Smooth muscle cell of the brain vasculature (primary cell): ENCODE data around the gene CPNE5.

ENCODE experiments used
- DNase-seq: peaks from one replicate; pipeline ENCODE4 v3.0.0-alpha.2; 2012; ENCODE audit warnings: low read depth, low spot score

The CPNE5 gene

DNA sequence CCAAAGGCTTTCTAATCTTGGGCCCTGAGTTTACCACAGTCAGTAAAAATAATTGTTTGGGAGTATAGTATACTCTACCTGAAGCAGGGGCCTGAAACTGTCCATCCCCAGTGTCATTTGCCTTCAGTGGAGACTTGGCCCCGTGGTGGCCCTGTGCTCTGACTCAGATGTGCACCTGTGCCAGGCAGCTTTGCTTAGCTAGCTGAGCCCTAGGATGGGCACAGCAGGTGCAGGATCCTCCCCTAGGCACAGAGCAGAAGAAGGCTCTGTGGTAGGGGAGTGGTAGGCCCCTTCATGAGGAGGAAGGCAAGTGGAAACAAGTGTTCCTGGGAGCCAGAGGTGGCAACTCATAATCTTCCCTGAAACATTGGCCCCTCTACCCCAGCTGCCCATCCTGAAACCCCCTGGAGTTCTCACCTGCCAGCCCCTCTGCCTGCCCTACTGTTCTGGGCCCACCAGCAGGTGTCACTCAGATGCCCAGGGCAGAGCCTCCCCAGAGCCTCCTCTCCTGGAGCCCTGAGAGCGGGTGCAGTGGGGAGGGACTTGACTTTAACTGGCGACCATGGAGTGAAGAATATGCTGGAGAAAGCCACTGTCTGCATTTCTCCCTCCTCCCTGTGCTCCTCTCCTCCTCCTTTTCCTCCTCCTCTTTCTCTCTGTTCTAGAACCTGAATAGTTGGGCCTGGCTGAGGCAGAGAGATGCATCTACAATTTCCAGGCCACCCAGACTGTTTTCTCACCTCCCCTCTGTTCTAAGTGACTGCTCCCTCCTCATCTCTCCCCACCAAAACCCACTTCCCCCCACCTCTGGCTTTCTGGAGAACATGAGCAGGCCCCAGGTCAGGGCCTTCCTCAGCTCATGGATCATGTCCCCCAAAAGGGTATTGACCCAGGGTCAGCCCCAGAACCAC, 2.9 kb downstream of the CPNE5 start:
- no peak for DNase-seq

DNA sequence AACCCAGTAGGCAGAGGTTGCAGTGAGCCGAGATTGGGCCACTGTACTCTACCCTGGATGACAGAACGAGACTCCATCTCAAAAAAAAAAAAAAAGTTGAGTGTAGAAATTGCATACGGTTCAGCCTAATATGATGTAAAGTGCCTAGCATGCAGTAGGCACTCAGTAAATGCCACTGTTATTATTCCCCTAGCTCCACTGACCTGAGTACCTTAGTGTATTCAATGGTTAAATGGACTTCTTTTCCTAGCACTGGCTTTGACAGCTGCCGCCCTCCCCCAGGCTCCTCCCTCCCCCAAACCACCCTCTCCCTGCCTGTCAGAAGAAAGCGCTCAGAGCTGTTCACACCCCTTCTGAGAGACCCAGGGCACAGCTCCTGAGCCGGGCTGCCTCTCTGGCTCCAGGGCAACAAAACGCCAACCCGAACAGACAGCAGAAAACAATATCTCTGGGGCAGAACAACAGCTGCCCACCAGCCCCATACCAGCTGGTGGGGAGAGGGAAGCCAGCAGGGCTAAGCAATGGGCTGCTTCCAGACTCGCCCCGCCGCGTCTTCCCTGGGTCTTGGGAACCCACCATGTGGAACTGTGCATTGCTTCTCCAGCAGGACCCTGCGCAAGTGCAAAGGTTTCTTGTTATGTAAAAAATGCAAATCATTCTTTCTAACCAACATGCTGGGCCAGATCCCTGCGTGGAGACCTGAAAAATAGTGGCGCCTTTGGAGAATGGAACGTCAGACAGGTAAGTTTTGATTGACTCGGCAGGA, 4.5 kb downstream of the CPNE5 start:
- no peak for DNase-seq

DNA sequence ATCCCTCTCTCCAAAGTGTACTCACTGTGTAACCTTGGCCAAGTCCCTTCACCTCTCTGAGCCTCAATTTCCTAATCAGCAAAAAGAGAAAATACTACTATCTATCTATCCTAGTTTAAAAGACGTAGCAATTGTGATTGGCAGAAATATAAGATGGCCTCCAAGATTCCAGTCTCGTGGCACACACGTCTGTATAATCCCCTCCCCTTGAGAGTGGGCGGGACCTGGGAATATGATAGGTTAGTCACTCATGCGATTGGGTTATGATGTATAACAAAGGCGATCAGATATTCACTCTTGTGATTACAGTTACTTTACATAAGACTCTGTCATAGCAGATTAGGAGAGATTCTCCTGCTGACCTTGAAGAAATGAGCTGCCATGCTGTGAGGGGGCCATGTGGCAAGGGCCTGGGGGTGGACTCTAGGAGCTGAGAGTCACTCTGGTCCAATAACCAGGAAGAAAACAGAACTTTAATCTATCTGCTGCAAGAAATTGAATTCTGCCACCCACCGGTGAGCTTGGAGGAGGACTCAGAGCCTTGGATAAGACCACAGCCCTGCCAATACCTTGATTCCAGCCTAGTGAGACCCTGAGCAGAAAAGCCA, 6.0 kb downstream of the CPNE5 start:
- no peak for DNase-seq

DNA sequence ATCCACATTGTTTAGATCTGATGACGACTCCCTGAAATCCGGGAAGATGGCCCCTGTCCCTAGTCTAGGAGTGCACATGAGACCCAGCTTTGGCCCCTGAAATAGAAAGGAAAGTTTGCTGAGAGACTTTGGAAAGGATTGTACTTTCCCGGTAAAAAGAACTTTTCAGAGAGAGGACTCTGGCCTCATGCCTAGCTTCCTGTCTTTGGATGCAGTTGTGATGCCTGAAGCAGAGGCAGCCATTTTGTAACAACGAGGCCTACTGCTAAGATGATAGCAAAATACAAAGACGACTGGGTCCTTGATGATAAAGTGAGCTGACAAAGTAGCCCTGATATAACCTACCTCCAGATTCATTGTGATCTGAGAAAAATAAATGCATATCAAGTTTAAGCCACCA, 6.9 kb downstream of the CPNE5 start:
- no peak for DNase-seq

DNA sequence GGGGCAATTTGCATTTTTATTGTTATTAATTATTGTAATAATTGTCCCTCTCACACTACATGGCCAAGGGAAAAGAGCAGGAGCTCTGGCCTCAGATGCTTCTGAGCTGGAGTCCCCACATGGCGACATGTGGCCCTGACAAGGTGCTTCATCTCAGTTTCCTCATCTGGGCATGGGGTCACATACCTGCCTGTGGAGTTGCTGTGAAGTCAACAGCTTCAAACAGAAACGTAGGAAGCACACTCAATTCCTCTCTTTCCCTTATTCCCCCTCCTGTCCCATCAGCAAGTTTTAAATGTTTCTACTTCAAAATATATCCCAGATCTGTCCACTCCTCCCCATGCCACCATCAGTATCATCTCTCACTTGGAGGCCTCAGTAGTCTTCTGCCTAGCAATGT, 8.7 kb downstream of the CPNE5 start:
- DNase-seq, result no peak

DNA sequence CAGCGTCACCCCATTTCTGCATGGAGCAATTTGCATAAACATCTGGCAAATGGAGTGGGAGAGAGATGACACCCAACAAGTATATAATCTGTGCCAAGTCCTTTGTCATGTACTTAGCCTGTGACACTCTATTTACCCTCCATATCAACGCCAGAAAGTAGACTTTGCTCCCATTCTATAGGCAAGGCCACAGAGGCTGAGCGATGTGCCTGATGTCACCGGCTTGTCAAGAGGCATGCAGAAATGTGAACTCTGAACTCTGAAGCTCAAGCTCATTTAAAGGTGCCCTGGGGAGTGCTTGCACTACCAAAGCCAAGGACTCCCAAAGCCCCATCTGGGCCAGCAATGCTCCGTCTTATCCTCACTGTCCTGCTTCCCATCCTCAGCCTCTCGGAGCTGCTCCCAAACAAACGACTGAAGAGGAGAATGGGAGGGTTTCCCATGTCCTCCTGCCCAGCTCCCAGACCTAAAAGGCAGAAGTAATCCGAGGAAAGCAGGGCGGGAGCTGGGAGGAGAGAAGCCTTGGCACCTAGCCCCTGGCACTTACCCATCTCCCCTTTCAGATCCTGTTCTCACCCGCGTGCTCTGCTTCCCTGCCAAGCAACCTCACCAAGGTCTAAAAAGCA, 9.2 kb downstream of the CPNE5 start:
- DNase-seq, result no peak

DNA sequence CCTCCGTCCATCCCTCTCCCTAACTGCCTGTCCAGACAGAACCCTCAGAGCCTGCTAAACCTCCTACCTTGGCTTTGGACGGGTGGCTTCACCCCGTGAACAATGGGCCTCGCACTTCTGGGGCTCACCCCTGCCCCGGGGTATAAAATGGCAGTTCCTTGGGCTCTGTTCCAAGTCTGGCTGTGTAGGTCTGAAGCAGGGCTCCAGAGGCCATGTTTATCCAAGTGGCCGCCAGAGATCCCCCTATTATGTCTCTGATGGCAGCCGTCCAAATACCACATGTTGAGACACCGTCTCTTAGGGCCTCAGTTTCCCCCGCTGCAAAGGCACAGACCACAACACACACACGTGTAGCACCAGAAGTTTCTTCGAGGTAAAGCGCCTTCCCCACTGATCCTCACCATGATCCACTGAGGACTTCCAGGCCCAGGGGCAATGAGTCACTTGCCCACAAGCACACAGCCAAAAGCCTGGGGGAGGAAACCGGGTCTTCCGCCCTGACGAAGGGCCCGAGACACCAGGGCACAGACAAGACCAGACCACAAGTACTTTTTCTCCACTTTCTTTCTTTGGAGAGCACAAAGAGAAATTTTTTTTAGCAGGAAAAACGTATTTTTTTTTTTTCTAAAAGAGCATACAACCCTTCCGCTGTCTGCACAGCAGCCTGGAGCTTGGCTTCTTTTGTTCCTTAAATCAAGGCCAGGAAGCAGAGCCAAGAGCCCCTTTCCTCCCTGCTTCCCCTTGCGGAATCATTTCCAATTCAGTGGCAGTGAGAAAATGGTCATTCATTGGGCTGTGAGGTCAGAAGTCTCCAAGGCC, 11.8 kb downstream of the CPNE5 start:
- peak; percentile 51 for DNase-seq

DNA sequence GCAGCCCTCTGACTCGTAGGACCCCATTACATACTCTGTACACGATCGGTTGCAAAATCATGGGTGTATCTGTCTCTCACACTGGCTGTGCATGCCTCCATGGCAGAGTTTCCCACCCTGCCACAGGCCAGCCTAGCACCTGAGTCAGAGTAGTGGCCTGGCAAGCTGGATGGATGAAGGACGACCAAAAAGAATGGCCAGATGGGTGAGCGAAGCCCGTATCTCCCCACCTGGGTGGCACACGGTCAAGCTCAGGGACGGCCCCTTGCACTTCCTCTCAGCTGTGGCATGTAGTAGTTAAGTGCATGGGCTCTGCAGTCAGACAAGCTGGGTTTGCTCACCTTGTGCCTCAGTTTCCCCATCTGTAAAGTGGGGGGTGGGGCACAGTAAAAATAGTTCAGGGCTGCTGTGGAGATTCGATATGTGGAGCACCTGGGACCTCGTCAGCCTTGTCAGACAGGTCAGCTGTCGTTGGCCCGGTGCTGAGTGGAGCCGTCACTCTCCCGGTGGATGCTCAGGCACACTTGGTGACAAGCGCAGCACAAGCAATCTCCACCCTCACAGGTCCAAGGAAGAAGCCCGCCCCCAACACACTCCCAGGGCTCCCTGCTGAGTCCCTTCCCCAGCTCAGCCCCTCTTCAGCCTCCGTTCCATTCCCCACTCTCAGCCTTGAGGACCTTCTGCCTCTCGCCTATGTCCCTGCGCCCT, 12.6 kb downstream of the CPNE5 start:
- DNase-seq, result no peak

DNA sequence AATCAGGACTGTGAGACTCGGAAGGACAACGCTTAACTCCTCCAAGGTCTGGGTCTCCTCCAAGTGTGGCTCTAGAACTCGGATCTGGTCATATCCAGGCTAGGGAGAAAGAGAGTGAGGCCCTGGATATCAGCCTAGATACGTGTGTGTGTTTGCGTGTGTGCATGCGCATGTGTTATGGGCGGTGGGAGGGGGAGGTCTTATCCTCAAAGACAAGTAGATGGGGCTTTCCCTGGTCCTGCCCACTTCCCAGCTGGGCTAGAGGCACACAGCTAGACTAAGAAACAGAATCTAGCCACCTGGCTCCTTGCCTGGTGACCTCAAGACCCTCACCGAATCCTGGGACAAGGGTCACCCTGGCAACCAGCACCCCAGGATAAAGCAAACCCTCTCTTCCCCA, 13.2 kb downstream of the CPNE5 start:
- DNase-seq, result no peak

DNA sequence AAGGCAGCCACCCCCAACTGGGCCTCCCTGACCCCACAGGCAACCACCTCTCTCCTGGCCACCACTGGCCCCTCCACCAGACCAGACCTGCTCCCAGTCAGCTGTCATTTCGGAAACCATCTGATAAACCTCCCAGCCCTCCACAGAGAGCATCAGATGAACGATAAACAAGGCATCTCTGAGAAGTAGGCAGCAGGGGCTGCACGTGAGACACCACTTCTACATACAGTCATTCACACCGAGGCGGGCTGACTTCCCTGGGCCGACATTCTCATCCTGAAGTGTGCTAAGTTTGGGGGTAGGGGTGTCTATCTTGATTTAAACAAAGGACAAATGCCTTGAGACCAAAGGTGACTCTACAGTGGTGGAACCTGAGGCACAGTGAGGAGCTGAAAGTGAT, 13.8 kb downstream of the CPNE5 start:
- DNase-seq, result no peak

DNA sequence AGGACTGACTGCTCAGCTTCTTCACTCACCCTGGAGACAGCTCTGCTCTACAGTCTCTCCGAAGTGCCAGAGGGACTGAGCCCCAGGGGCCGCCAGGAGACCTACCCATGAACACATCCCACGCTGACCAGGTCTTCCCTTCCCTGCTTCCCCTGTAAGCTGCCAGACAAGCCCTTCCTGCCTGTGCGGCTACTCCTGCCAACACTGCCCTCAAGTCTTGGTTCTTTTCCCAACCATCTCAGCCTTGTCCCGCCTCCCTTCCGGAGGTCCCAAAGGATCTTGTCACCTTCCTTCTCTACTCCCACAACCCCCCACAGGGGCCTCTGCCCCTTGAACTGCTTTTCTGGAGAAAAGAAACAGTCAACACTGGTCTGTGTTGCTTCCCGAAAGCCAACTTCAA, 15.0 kb downstream of the CPNE5 start:
- DNase-seq, result no peak

DNA sequence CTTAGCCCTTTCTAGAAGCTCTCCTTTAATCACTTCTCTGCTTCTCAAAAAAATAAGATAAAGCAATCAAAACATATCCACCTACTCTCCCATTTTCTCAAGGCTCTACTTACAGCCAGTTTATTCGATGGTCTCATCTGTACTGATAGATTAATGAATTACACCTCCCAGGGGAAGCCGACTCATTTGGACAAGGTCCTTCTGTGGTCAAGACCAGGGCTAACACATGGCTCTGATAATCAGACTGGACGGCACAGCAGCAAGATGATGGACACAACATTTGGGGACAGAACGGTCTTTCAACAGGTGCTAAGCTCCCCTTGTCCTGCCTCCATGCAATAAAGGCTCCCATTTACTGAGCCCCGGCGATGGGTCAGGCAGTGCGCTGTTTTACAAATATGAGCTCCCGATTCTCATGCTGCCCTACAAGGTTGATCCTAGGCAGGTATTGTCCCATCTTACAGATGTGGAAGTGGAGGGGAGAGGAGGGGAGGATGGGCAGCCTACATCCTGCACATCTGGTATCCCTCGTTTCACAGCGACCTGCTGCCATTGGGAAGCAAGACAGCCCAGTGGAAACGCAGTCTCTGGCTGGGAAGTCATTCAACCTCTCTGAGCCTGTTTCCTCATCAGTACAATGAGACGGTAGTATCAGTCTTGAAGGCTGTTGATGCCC, 15.7 kb downstream of the CPNE5 start:
- no peak for DNase-seq

DNA sequence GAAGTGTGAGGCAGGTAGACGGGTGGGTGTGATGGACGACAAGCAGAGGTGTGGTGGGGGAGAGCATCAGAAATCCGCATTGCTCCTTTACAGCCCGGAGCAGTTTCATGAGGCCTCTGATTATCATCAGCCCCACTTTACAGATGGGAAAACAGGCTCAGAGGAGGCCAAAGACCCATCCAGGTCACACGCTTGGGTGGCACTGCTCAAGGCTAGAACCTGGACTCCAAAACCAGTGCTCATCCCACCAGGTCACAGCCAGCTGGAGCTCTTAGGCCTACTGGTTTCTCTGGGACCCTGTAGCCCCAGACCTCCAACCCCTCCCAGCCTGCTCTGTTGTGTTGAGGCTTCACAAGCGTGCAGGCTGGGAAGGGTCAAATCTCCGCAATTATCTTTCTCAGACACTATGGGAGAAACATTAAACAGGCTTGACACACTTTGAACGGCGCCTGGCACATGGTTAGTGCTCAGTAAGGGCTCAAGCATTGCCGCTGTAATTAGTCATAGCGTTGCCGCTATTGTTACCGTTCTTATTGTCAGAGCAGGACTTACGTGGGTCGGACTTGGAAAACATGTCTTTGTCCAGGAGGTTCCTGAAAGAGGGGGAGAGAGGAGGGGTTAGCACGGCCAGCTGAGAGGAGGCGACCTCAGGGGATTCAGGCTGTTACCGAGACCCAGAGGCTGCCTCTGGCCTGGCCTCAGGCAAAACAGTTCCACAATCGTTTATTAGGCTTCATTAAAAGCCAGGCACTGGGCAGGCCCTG, 16.6 kb downstream of the CPNE5 start:
- DNase-seq, result no peak

DNA sequence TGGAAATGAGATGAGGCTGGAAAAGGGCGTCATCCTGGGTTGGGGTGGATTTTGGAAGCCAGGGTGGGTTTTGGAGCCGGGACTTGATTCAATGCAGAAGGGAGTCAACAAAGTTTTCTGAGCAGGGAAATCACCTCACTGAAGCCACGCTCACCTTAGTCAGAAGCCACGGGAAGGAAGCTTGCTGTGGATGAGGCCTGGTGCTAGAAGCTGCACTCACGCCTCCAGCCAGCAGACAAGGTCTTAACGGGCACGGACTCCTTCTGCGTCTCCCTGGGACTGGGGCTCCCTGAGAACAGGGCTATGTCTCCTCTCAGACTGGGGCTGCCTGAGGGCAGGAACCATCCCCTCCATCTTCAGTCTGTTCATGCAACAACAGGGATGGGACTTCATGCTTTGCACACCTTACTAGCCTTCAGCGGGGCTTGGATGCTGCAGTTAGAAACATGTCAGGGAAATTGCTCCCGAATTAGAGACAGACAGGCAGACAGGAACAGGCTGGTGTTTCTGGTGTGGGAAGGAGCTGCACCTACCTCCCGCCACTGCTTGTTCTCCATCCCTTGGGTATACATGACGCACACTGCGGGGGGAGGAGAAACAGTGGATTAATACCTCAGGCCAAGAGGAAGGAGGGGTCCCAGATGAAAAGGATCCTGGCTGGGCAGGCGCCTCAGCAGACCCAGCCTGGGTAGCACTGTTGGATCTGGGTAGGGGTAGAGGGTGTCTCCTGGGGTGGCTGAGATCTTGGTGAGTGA, 17.5 kb downstream of the CPNE5 start:
- no peak for DNase-seq

DNA sequence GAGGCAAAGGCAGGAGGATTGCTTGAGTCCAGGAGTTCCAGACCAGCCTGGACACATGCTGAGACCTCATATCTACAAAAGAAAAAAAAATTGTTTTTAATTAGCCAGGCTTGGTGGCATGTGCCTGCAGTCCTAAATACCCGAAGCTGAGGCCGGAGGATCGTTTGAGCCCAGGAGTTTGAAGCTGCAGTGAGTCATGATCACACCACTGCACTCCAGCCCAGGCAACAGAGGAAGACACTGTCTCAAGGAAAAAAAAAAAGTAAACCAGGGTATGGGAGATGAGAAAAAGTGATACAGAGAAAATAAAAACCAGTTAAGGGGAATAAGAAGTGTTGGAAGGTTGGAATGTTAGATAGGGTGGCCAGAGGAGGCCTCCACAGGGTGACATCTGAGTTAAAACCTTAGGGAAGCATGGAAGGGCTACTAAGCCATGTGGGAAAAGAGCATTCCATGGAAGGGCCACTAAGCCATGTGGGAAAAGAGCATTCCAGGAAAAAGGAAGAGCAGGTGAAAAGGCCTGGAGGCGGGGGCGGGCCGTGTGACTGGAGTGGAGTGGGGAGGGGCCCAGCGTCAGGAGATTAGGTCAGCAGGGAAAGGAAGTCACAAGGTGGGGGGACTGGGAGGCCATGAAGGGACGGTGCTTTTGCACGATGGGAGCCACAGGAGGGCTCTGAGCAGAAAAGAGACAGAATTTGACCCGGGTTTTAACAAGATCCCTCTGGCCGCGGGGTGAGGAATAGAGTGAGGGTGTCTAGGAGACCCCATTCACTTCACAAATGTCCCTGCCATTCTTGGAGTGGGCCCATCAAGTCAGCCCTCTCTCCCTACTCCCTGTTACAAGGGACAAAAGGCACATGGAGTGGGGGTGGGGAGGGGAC, 18.3 kb downstream of the CPNE5 start:
- no peak for DNase-seq

DNA sequence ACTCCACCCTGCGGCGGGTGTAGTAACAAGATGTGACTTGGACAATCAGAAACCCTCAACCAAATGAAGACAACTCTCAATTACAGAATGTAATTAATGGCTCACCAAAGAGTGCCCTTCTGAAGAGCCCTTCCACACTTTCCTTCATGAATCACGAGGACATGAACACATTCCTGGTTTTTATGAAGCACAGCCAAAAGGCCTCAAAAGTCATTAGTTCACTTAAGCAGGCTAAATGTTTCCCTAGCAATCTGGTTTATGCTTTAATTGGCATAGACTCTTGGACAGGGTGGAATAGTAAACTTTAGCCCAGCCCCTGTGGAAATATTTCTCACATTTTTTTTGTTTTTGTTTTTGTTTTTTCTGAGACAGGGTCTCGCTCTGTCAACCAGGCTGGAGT, 20.5 kb downstream of the CPNE5 start:
- no peak for DNase-seq

DNA sequence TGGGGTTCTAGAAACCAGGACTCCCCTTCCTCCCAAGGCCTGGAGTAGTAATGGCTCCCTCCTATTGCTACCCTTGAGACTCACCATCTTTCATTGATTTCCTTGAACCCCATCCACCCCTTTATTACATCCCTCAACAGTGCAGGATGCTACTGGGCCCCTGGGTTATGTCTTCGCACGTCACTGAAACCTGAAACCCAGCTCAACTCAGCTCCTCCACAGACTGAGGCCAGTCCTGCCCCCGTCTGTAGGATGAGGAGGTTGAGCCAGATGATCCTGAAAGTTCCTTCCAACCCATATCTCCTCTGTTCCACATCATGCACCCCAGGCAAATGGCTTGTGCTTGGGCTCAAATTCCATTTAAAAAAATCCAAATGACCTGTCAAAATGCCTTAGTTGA, 21.4 kb downstream of the CPNE5 start:
- DNase-seq, result no peak
